GM20000 (cell line): ENCODE results near the gene IGFL1.
"Not testable (repeated sequence)": the region's sequence is repeated elsewhere in the genome, so short reads cannot be mapped to it uniquely, and the experiment has no call there.

Experiments
- DNase-seq: peaks from one replicate; pipeline ENCODE4 v3.0.0; 2012; ENCODE audit warnings: low spot score
- CTCF ChIP-seq: IDR thresholded peaks from 2 replicates; pipeline ENCODE4 v1.5.1; 2012; ENCODE audit warnings: mild to moderate bottlenecking, control low read depth; ENCODE audit errors: extremely low read depth, missing control alignments

Gene IGFL1

GRCh38 chr19:46189971-46190888, 39.3 kb upstream of the IGFL1 start:
- DNase-seq: no peak
- TF ChIP-seq CTCF: no peak

- DNase-seq: no peak
- TF ChIP-seq CTCF: no peak
Measured at GRCh38 chr19:46191356-46191755, 38.2 kb upstream of the IGFL1 start.

GRCh38 chr19:46191972-46192371, 37.6 kb upstream of the IGFL1 start:
- TF ChIP-seq CTCF: no peak
- DNase-seq: no peak

GRCh38 chr19:46192626-46192991, 36.9 kb upstream of the IGFL1 start:
- not testable (repeated sequence) for DNase-seq

DNA sequence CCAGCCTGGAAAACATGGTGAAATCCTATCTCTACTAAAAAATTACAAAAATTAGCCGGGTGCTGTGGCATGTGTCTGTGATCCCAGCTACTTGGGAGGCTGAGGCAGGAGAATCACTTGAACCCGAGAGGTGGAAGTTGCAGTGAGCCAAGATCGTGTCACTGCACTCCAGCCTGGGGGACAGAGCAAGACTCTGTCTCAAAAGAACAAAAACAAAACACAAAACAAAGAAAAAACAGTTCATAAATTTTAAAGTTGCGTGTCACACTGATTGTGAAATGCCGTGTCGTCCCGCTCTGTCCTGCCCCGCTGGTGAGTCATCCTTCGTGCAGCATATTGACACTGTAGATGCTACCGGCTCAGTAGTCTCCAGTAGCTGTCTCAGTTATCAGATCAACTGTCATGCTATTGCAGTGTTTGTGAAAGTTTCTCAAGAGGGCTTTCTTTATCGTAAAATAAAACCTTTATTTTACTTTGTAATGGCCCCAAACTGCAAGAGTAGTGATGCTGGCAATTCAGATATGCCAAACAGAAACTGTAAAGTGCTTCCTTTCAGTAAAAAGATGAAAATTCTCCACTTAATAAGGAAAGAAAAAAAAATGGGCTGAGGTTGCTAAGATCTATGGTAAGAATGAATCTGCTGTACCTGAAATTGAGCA, 36.4 kb upstream of the IGFL1 start:
- no peak for DNase-seq
- no peak for TF ChIP-seq CTCF

GRCh38 chr19:46193678-46194077, 35.9 kb upstream of the IGFL1 start:
- no peak for TF ChIP-seq CTCF
- DNase-seq: no peak

- no peak for TF ChIP-seq CTCF
- no peak for DNase-seq
Measured at GRCh38 chr19:46195104-46195503, 34.4 kb upstream of the IGFL1 start.

GRCh38 chr19:46195919-46196318, 33.6 kb upstream of the IGFL1 start:
- DNase-seq: not testable (repeated sequence)
